ENCODE measurements around the gene AFDN.

The AFDN gene

GRCh38 chr6:167948716-167949115, 122.0 kb downstream of the AFDN start:
- TF ChIP-seq EZH2phosphoT487 (IDR thresholded peaks at IDR 0.05; ENCODE audit: borderline replicate concordance): no peak
- no peak for TF ChIP-seq CTCF (conservative IDR thresholded peaks at IDR 0.05; ENCODE audit: low read length)
- H2AFZ ChIP-seq (ENCODE audit: low read length): no peak overlapping the region
- H3K4me1 ChIP-seq (ENCODE audit: insufficient read depth, low read length, poor library complexity, severe bottlenecking): no peaks in the 10 kb centered on the region
- no peaks in the 10 kb centered on the region for H3K9me2 ChIP-seq (replicated peaks; ENCODE audit: low read depth, low read length)
- H3K27me3 ChIP-seq (ENCODE audit: insufficient read depth, low read length, poor library complexity, severe bottlenecking): no peaks in the 10 kb centered on the region
- H3K4me3 ChIP-seq (ENCODE audit: low read length, poor library complexity, severe bottlenecking): no peak overlapping the region
- H4K20me1 ChIP-seq (ENCODE audit: insufficient read depth, low read length, poor library complexity, severe bottlenecking): no peaks in the 10 kb centered on the region
- no peak overlapping the region for H3K4me2 ChIP-seq (ENCODE audit: low read depth, low read length, poor library complexity, severe bottlenecking)
- H3K36me3 ChIP-seq (ENCODE audit: insufficient read depth, low read length): no peaks in the 10 kb centered on the region
- no peak overlapping the region for H3K9ac ChIP-seq (ENCODE audit: low read depth, low read length, poor library complexity, severe bottlenecking)
- H3K79me2 ChIP-seq (ENCODE audit: insufficient read depth, low read length): no peaks in the 10 kb centered on the region
- H3F3A ChIP-seq (ENCODE audit: low read depth): no peaks in the 10 kb centered on the region
- H3K9me3 ChIP-seq (ENCODE audit: insufficient read depth, low read depth, low read length): no peaks in the 10 kb centered on the region

GRCh38 chr6:167949121-167949684, 122.5 kb downstream of the AFDN start:
- TF ChIP-seq CTCF (conservative IDR thresholded peaks at IDR 0.05; ENCODE audit: low read length): no peak
- TF ChIP-seq EZH2phosphoT487 (IDR thresholded peaks at IDR 0.05; ENCODE audit: borderline replicate concordance): no peak
- Histone ChIP-seq H3K4me3 (ENCODE audit: low read length, poor library complexity, severe bottlenecking) (no peak overlapping the region), H2AFZ (ENCODE audit: low read length) (no peak overlapping the region), H3K9me3 (ENCODE audit: insufficient read depth, low read depth, low read length) (no peaks in the 10 kb centered on the region), H3F3A (ENCODE audit: low read depth) (no peaks in the 10 kb centered on the region), H3K9me2 (replicated peaks; ENCODE audit: low read depth, low read length) (no peaks in the 10 kb centered on the region), H3K36me3 (ENCODE audit: insufficient read depth, low read length) (no peaks in the 10 kb centered on the region), H3K9ac (ENCODE audit: low read depth, low read length, poor library complexity, severe bottlenecking) (no peak overlapping the region), H3K79me2 (ENCODE audit: insufficient read depth, low read length) (no peaks in the 10 kb centered on the region), H3K4me1 (ENCODE audit: insufficient read depth, low read length, poor library complexity, severe bottlenecking) (no peaks in the 10 kb centered on the region), H3K4me2 (ENCODE audit: low read depth, low read length, poor library complexity, severe bottlenecking) (no peak overlapping the region), H3K27me3 (ENCODE audit: insufficient read depth, low read length, poor library complexity, severe bottlenecking) (no peaks in the 10 kb centered on the region), H4K20me1 (ENCODE audit: insufficient read depth, low read length, poor library complexity, severe bottlenecking) (no peaks in the 10 kb centered on the region)

- Histone ChIP-seq H3K9me3 (ENCODE audit: insufficient read depth, low read depth, low read length) (no peaks in the 10 kb centered on the region; the same call in 1 of the 2 replicates), H3K27me3 (ENCODE audit: insufficient read depth, low read length, poor library complexity, severe bottlenecking) (no peaks in the 10 kb centered on the region), H3K4me3 (ENCODE audit: low read length, poor library complexity, severe bottlenecking) (no peak overlapping the region), H3K36me3 (ENCODE audit: insufficient read depth, low read length) (no peaks in the 10 kb centered on the region), H3K9me2 (replicated peaks; ENCODE audit: low read depth, low read length) (no peaks in the 10 kb centered on the region), H3K4me2 (ENCODE audit: low read depth, low read length, poor library complexity, severe bottlenecking) (no peak overlapping the region), H3K79me2 (ENCODE audit: insufficient read depth, low read length) (no peaks in the 10 kb centered on the region), H3K9ac (ENCODE audit: low read depth, low read length, poor library complexity, severe bottlenecking) (no peak overlapping the region), H3K4me1 (ENCODE audit: insufficient read depth, low read length, poor library complexity, severe bottlenecking) (no peaks in the 10 kb centered on the region), H2AFZ (ENCODE audit: low read length) (no peak overlapping the region), H4K20me1 (ENCODE audit: insufficient read depth, low read length, poor library complexity, severe bottlenecking) (no peaks in the 10 kb centered on the region), H3F3A (ENCODE audit: low read depth) (no peaks in the 10 kb centered on the region)
- TF ChIP-seq CTCF (conservative IDR thresholded peaks at IDR 0.05; ENCODE audit: low read length) (no peak), EZH2phosphoT487 (IDR thresholded peaks at IDR 0.05; ENCODE audit: borderline replicate concordance) (no peak)
These were observed 125.2 kb downstream of the AFDN start for GRCh38 chr6:167951781-167952511.
